GM12878 (cell line): ENCODE measurements around the gene LTB4R. TPM values are rescaled to one million over a fixed set of nuclear protein-coding genes. Genes with fewer than 3 reads are reported as not detected.

Source experiments
- ATAC-seq: fragments of 200-7000 bp; cut with Tn5 transposase; 3 replicates; pipeline ENCODE4 v1.9.1; 2020; ENCODE audit warnings: mild to moderate bottlenecking, moderate library complexity
- BruUV-seq: library from RNA; stranded (reverse); fragments of 400-500 nt; replicated peaks from 2 replicates; lab custom pipeline; 2021; lab: Mats Ljungman, UMichigan
- CTCF ChIA-PET: fragments of 300-600 bp; sonication (Branson Sonifier 250); formaldehyde crosslinking; extraction: SDS; loops from one replicate; lab custom pipeline; 2021; ENCODE audit warnings: inconsistent platforms; lab: Yijun Ruan, JAX
- POLR2A ChIA-PET: fragments of 350-600 bp; formaldehyde crosslinking; extraction: SDS; loops from one replicate; lab custom pipeline; 2021; ENCODE audit warnings: inconsistent platforms; lab: Charles Lee
- RAD21 ChIA-PET: fragments of 300-600 bp; sonication (Branson Sonifier 250); formaldehyde crosslinking; loops from one replicate; lab custom pipeline; 2023; ENCODE audit warnings: antibody characterized with exemption; ENCODE audit not compliant: unreplicated experiment; lab: Charles Lee
- SMC1A ChIA-PET: fragments of 300-600 bp; sonication (Branson Sonifier 250); formaldehyde crosslinking; loops from one replicate; lab custom pipeline; 2023; ENCODE audit not compliant: unreplicated experiment, uncharacterized antibody; lab: Charles Lee
- DNase-seq: peaks from one replicate; pipeline ENCODE4 v3.0.0-alpha.2; 2011; ENCODE audit warnings: low read depth, low spot score
- FAIRE-seq: peaks from 3 replicates; lab custom pipeline; 2011; peaks lifted over from hg19 to GRCh38; lab: Jason Lieb, UNC
- H2AFZ ChIP-seq: 2 replicates; pipeline ENCODE4 v1.6.0; 2011; ENCODE audit warnings: low read depth, low read length, control low read depth; ENCODE audit not compliant: control insufficient read depth
- H3K27ac ChIP-seq: 2 replicates; pipeline ENCODE4 v1.5.1; 2011; ENCODE audit warnings: control low read depth; ENCODE audit not compliant: control insufficient read depth, insufficient read depth
- H3K27me3 ChIP-seq, 2 experiments: replicated peaks in 1 of 2; 2 replicates each; pipeline versions ENCODE4 v1.6.0 to v1.6.1; 2011; ENCODE audit warnings: low read length in 1 of 2; ENCODE audit not compliant: control insufficient read depth in 2 of 2, insufficient read depth in 2 of 2
- H3K36me3 ChIP-seq, 2 experiments: 2 replicates each; pipeline ENCODE4 v1.5.1; 2011; ENCODE audit warnings: low read length in 1 of 2; ENCODE audit not compliant: control insufficient read depth in 2 of 2, insufficient read depth in 2 of 2
- H3K4me1 ChIP-seq: 2 replicates; pipeline ENCODE4 v1.6.1; 2011; ENCODE audit warnings: mild to moderate bottlenecking, low read length, moderate library complexity, mixed read lengths; ENCODE audit not compliant: control insufficient read depth, insufficient read depth
- H3K4me2 ChIP-seq: 2 replicates; pipeline ENCODE4 v1.6.0; 2011; ENCODE audit warnings: control low read depth; ENCODE audit not compliant: control insufficient read depth, insufficient read depth
- H3K4me3 ChIP-seq: fragments of 200-600 bp; sonication (generic); 2 replicates; pipeline ENCODE4 v1.5.1; 2016
- H3K79me2 ChIP-seq: 2 replicates; pipeline ENCODE4 v1.6.0; 2011; ENCODE audit warnings: low read length; ENCODE audit not compliant: control insufficient read depth, insufficient read depth
- H3K9ac ChIP-seq: 2 replicates; pipeline ENCODE4 v1.8.0; 2011; ENCODE audit warnings: low read length, control low read depth, mixed read lengths; ENCODE audit not compliant: control insufficient read depth, insufficient read depth
- H3K9me3 ChIP-seq: replicated peaks from 3 replicates; pipeline ENCODE4 v1.5.1; 2011; ENCODE audit warnings: mild to moderate bottlenecking, low read length; ENCODE audit not compliant: control insufficient read depth, insufficient read depth
- H4K20me1 ChIP-seq: 2 replicates; pipeline ENCODE4 v1.6.0; 2011; ENCODE audit not compliant: control insufficient read depth, insufficient read depth
- BMI1 ChIP-seq: fragments of 450-650 bp; IDR thresholded peaks from 2 replicates; pipeline ENCODE4 v1.6.1; 2016; ENCODE audit warnings: mild to moderate bottlenecking, moderate library complexity, borderline replicate concordance
- HDAC6 ChIP-seq: fragments of 200-600 bp; sonication (generic); IDR thresholded peaks from one replicate; pipeline ENCODE4 v1.8.0; 2017; ENCODE audit warnings: antibody characterized with exemption; ENCODE audit not compliant: unreplicated experiment
- JUNB ChIP-seq: IDR thresholded peaks from 2 replicates; pipeline ENCODE4 v1.6.1; 2016; ENCODE audit warnings: antibody characterized with exemption, mild to moderate bottlenecking
- MEF2A ChIP-seq: IDR thresholded peaks from 2 replicates; pipeline ENCODE4 v1.6.1; 2011; ENCODE audit warnings: low read depth, mild to moderate bottlenecking, low read length, moderate library complexity; ENCODE audit not compliant: insufficient read depth
- NR2C2 ChIP-seq: IDR thresholded peaks from 2 replicates; pipeline ENCODE4 v1.6.1; 2011; ENCODE audit warnings: borderline replicate concordance, low read depth; ENCODE audit not compliant: control insufficient read depth, insufficient read length
- SUZ12 ChIP-seq: fragments of 200-600 bp; sonication (generic); IDR thresholded peaks from one replicate; pipeline ENCODE4 v1.6.1; 2018; ENCODE audit warnings: antibody characterized with exemption, mild to moderate bottlenecking; ENCODE audit not compliant: unreplicated experiment
- TCF12 ChIP-seq: IDR thresholded peaks from 2 replicates; pipeline ENCODE4 v1.6.1; 2011; ENCODE audit warnings: low read depth, mild to moderate bottlenecking, low read length
- WGBS: methylation state at CpG from one replicate; pipeline ENCODE4 v1.1.6; 2016; ENCODE audit warnings: low lambda C conversion rate; ENCODE audit not compliant: insufficient replicate concordance, insufficient coverage; ENCODE audit errors: missing lambda C conversion rate; 5-methylcytosine and 5-hydroxymethylcytosine counted together
- in situ Hi-C: fragments of 300-500 bp; cut with MboI; formaldehyde crosslinking; loops from 9 replicates; pipeline ENCODE4 v1.14.3; 2018; ENCODE audit warnings: mixed read lengths
- intact Hi-C: fragments of 100-400 bp; cut with micrococcal nuclease; formaldehyde crosslinking; loops from one replicate; pipeline ENCODE4 v1.14.2; 2022; ENCODE audit not compliant: unreplicated experiment
- polyA plus RNA-seq, 11 experiments: library from polyadenylated mRNA; depleted of rRNA in 4 of 11; unstranded in 6 of 11; stranded (reverse) in 5 of 11; fragments of >200 nt; fragmentation: Nextera tagmentation in 4 of 11; fragmentation: Illumina TruSeq in 1 of 11; extraction: Ambion mirVana in 4 of 11; extraction: Trizol in 1 of 11; gene quantifications; 1 replicate in 1 of 11; 2 replicates in 10 of 11; pipeline versions ENCODE4 v1.2.1 to v1.2.3, GENCODE V29; 2011 to 2016; ENCODE audit warnings: inconsistent platforms in 2 of 11, missing spikeins in 2 of 11, low read depth in 1 of 11
- total RNA-seq, 4 experiments: library from RNA; depleted of rRNA in 3 of 4; stranded (reverse); fragments of >200 nt in 3 of 4; fragmentation: Illumina TruSeq in 1 of 4; extraction: Trizol in 1 of 4; gene quantifications; 2 replicates each; pipeline versions ENCODE4 v1.2.1 to v1.2.3, GENCODE V29; 2013 to 2021
- TF ChIP-seq, protein P1 (sequence below): fragments of 450-650 bp; formaldehyde crosslinking; IDR thresholded peaks from 2 replicates; pipeline ENCODE4 v1.4.0; 2022; ENCODE audit warnings: mild to moderate bottlenecking, moderate library complexity
- TF ChIP-seq, protein P2 (sequence below): IDR thresholded peaks from 2 replicates; pipeline ENCODE4 v1.6.1; 2011; ENCODE audit warnings: borderline replicate concordance, low read depth, mild to moderate bottlenecking, moderate library complexity, low read length; ENCODE audit not compliant: insufficient read depth, poor library complexity, severe bottlenecking
- TF ChIP-seq, protein P3 (sequence below): IDR thresholded peaks from 2 replicates; pipeline ENCODE4 v1.6.1; 2011; ENCODE audit warnings: mild to moderate bottlenecking, low read depth, low read length, moderate library complexity; ENCODE audit not compliant: insufficient replicate concordance
- TF ChIP-seq, protein P4 (sequence below): fragments of 450-650 bp; formaldehyde crosslinking; IDR thresholded peaks from 2 replicates; pipeline ENCODE4 v1.5.0; 2022; ENCODE audit warnings: mild to moderate bottlenecking, missing genetic modification characterization

Gene LTB4R
- total and polyA plus RNA-seq, 10 of the 15 experiments (the other 5 are each of a cell fraction or from before 2014, with no cell fraction given), result 1.2 to 14.0 (median 4.0) TPM

DNA sequence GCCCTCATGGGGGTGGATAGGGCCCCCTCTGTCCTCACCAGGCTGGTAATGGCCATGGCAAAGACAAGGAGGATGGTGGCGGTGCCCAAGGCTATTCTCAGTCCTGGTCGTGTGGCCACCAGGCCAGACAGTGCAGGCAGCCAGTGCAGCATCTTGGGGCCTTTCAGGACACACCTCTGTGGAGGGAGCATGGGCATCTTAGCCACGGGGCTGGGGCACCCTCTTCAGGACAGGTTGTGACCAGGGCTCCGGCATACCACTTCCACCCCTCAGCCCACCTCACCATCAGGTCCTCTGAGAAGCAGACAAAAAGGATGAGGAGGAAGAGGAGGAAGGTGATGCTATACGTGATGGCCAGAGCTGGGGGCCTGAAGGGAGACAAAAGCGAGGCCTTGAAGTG is 12.7 kb downstream of the LTB4R start:
- ATAC-seq (0 out of 3 replicates have a peak, but pooled peaks have one; percentile 22), DNase-seq (no peak), FAIRE-seq (no peak)
- Histone ChIP-seq H3K4me3 (no peak overlapping the region), H3K79me2 (no peaks in the 10 kb centered on the region), H3K36me3 (no peaks in the 10 kb centered on the region), H4K20me1 (no peaks in the 10 kb centered on the region), H3K4me1 (no peaks in the 10 kb centered on the region), H3K4me2 (no peak overlapping the region), H2AFZ (no peak overlapping the region), H3K9ac (no peak overlapping the region), H3K9me3 (no peaks in the 10 kb centered on the region), H3K27ac (no peak overlapping the region), H3K27me3 (no peaks in the 10 kb centered on the region)
- WGBS, result 15% methylated on average over 6 of the region's 6 CpGs
- POLR2A ChIA-PET, result no interaction called here
- TF ChIP-seq SUZ12, result no peak
- TF ChIP-seq TCF12, result no peak
- TF ChIP-seq, protein P1, sequence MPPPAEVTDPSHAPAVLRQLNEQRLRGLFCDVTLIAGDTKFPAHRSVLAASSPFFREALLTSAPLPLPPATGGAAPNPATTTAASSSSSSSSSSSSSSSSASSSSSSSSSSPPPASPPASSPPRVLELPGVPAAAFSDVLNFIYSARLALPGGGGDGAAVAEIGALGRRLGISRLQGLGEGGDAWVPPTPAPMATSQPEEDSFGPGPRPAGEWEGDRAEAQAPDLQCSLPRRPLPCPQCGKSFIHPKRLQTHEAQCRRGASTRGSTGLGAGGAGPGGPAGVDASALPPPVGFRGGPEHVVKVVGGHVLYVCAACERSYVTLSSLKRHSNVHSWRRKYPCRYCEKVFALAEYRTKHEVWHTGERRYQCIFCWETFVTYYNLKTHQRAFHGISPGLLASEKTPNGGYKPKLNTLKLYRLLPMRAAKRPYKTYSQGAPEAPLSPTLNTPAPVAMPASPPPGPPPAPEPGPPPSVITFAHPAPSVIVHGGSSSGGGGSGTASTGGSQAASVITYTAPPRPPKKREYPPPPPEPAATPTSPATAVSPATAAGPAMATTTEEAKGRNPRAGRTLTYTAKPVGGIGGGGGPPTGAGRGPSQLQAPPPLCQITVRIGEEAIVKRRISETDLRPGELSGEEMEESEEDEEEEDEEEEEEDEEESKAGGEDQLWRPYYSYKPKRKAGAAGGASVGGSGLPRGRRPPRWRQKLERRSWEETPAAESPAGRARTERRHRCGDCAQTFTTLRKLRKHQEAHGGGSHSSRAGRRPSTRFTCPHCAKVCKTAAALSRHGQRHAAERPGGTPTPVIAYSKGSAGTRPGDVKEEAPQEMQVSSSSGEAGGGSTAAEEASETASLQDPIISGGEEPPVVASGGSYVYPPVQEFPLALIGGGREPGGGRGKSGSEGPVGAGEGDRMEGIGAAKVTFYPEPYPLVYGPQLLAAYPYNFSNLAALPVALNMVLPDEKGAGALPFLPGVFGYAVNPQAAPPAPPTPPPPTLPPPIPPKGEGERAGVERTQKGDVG (CRISPR knock-in tag), result no peak
- TF ChIP-seq, protein P2, sequence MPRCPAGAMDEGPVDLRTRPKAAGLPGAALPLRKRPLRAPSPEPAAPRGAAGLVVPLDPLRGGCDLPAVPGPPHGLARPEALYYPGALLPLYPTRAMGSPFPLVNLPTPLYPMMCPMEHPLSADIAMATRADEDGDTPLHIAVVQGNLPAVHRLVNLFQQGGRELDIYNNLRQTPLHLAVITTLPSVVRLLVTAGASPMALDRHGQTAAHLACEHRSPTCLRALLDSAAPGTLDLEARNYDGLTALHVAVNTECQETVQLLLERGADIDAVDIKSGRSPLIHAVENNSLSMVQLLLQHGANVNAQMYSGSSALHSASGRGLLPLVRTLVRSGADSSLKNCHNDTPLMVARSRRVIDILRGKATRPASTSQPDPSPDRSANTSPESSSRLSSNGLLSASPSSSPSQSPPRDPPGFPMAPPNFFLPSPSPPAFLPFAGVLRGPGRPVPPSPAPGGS, result no peak
- TF ChIP-seq, protein P3, sequence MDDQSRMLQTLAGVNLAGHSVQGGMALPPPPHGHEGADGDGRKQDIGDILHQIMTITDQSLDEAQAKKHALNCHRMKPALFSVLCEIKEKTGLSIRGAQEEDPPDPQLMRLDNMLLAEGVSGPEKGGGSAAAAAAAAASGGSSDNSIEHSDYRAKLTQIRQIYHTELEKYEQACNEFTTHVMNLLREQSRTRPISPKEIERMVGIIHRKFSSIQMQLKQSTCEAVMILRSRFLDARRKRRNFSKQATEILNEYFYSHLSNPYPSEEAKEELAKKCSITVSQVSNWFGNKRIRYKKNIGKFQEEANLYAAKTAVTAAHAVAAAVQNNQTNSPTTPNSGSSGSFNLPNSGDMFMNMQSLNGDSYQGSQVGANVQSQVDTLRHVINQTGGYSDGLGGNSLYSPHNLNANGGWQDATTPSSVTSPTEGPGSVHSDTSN, result no peak
- no peak for TF ChIP-seq HDAC6
- TF ChIP-seq, protein P4, sequence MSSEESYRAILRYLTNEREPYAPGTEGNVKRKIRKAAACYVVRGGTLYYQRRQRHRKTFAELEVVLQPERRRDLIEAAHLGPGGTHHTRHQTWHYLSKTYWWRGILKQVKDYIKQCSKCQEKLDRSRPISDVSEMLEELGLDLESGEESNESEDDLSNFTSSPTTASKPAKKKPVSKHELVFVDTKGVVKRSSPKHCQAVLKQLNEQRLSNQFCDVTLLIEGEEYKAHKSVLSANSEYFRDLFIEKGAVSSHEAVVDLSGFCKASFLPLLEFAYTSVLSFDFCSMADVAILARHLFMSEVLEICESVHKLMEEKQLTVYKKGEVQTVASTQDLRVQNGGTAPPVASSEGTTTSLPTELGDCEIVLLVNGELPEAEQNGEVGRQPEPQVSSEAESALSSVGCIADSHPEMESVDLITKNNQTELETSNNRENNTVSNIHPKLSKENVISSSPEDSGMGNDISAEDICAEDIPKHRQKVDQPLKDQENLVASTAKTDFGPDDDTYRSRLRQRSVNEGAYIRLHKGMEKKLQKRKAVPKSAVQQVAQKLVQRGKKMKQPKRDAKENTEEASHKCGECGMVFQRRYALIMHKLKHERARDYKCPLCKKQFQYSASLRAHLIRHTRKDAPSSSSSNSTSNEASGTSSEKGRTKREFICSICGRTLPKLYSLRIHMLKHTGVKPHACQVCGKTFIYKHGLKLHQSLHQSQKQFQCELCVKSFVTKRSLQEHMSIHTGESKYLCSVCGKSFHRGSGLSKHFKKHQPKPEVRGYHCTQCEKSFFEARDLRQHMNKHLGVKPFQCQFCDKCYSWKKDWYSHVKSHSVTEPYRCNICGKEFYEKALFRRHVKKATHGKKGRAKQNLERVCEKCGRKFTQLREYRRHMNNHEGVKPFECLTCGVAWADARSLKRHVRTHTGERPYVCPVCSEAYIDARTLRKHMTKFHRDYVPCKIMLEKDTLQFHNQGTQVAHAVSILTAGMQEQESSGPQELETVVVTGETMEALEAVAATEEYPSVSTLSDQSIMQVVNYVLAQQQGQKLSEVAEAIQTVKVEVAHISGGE (CRISPR knock-in tag), result no peak
- no peak for TF ChIP-seq BMI1
- no peak for TF ChIP-seq JUNB
- TF ChIP-seq MEF2A, result no peak
- TF ChIP-seq NR2C2, result no peak
- SMC1A ChIA-PET, result no interaction called here
- intact Hi-C loops, result no loop called here
- RAD21 ChIA-PET, result interaction anchor here (1.6 kb wide), 1 partner anchor 108 kb away, joined by 6 read pairs; no protein-coding TSS in a partner anchor
- in situ Hi-C loops, result no loop called here
- BruUV-seq, result no TSS peak
- CTCF ChIA-PET, result interaction anchor here (1.4 to 3.3 kb wide), 4 partner anchors 9 to 113 kb away, joined by 4 to 19 read pairs (median 10); no protein-coding TSS in a partner anchor
